BJ (cell line): ENCODE data around the gene CIDEA. TPM values are rescaled to one million over a fixed set of nuclear protein-coding genes. Genes with fewer than 3 reads are reported as not detected.

ENCODE experiments used
- CTCF ChIA-PET: fragments of 350-600 bp; formaldehyde crosslinking; extraction: SDS; loops from one replicate; lab custom pipeline; 2021; ENCODE audit warnings: antibody characterized with exemption, inconsistent platforms; lab: Yijun Ruan, JAX
- POLR2A ChIA-PET: fragments of 300-600 bp; sonication (Branson Sonifier 250); formaldehyde crosslinking; extraction: SDS; loops from one replicate; lab custom pipeline; 2021; ENCODE audit warnings: antibody characterized with exemption; lab: Charles Lee
- DNase-seq: peaks from one replicate; pipeline ENCODE4 v3.0.0-alpha.2; 2011; ENCODE audit warnings: low read depth
- H3K27me3 ChIP-seq: 2 replicates; pipeline ENCODE4 v1.6.0; 2011; ENCODE audit warnings: low read length; ENCODE audit not compliant: control insufficient read depth, insufficient read depth
- H3K36me3 ChIP-seq: 2 replicates; pipeline ENCODE4 v1.5.1; 2011; ENCODE audit warnings: low read length; ENCODE audit not compliant: control insufficient read depth, insufficient read depth
- H3K4me3 ChIP-seq: 2 replicates; pipeline ENCODE4 v1.5.1; 2011; ENCODE audit warnings: low read depth, mild to moderate bottlenecking, control low read depth, low read length
- polyA plus RNA-seq: library from polyadenylated mRNA; depleted of rRNA; stranded (reverse); fragments of >200 nt; gene quantifications from 2 replicates; pipeline ENCODE4 v1.2.3, GENCODE V29; 2011
- TF ChIP-seq, protein P1 (sequence below): IDR thresholded peaks from 2 replicates; pipeline ENCODE4 v1.5.1; 2011; ENCODE audit warnings: low read depth, mild to moderate bottlenecking, control low read depth, inconsistent platforms, low read length, moderate library complexity; ENCODE audit not compliant: insufficient read depth

The CIDEA gene
- polyA plus RNA-seq, 1 experiment: not detected

DNA sequence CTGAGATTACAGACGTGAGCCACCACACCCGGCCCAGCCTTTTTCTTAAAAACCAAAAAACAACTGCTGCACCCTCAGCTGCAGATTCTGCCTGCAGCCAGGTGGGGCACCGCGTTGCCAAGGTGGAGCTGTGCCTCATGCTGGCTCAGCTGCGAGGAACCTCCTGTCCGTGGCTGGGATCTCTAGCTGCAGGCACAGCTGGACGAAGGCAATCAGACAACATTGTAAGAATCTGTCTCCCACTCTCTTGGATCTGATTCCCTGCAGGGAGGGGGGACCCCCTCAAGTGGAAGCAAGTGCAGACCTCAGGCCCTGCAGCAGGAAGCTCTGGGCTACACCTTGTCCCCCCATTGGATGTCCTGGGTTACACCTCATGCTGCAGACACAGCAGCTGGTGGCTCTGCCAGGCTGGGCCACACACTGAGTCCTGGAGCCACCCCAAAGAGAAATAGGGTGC lies 24.1 kb downstream of the CIDEA start:
- CTCF ChIA-PET: interaction anchor here (0.9 to 2.1 kb wide), 9 partner anchors 10 to 50 kb away, joined by 3 to 9 read pairs (median 4); no protein-coding TSS in a partner anchor

DNA sequence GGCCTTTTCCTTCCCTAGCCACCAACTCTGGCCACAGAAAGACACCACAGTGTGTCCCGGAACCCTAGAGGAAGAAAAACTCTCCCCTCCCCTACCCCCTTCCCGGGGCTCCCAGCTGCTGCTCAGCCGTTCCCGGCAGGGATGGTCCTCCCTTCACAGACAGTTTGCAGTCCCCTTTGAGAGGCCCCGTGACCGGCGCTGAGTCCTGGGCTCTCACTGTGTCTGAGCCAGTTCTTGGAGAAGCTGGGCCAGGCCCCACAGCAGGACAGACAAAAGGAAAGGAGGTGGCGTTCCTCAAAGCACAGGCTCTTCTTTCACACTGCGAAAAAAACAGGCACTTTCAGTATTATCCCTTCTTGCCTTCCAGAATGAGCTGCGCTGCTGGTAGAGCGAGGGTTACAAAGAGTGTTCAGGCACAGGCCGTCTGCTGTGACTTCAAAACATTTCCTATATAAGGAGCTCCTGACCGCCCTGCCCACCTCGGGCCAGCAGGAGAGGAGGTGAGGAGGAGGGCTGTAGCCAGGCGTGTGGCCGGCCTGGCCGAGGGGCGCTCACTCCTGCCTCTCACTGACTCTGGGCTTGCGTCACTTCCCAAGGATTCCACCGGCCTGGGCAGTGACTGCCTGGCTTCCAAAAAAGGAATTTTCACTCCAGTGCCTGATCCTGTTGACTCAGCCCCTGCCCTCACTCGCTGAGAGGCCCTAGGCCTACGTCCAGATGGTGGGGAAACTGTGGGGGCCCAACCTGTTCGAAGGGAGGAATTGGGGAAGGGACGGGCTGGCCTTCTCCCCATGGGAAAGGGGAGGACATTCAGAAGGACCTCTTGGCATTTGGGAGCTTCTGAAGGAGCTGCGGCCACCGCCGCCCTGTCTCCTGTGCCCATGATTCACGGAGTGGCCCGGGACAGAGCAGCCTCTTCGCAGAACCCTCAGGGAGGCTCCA lies 24.9 kb downstream of the CIDEA start:
- peak; percentile 83 for DNase-seq
- TF ChIP-seq, protein P1, sequence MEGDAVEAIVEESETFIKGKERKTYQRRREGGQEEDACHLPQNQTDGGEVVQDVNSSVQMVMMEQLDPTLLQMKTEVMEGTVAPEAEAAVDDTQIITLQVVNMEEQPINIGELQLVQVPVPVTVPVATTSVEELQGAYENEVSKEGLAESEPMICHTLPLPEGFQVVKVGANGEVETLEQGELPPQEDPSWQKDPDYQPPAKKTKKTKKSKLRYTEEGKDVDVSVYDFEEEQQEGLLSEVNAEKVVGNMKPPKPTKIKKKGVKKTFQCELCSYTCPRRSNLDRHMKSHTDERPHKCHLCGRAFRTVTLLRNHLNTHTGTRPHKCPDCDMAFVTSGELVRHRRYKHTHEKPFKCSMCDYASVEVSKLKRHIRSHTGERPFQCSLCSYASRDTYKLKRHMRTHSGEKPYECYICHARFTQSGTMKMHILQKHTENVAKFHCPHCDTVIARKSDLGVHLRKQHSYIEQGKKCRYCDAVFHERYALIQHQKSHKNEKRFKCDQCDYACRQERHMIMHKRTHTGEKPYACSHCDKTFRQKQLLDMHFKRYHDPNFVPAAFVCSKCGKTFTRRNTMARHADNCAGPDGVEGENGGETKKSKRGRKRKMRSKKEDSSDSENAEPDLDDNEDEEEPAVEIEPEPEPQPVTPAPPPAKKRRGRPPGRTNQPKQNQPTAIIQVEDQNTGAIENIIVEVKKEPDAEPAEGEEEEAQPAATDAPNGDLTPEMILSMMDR: no peak
- H3K4me3 ChIP-seq: peak overlapping the region; percentile 42
- H3K36me3 ChIP-seq: no peaks in the 10 kb centered on the region
- CTCF ChIA-PET: interaction anchor here (0.9 to 2.1 kb wide), 11 partner anchors 7 to 49 kb away, joined by 3 to 9 read pairs (median 4); no protein-coding TSS in a partner anchor
- no peaks in the 10 kb centered on the region for H3K27me3 ChIP-seq
- POLR2A ChIA-PET: interaction anchor here (0.5 to 1.3 kb wide), 8 partner anchors 9 to 842 kb away, joined by 3 to 18 read pairs (median 9); partner anchors contain the start of genes AFG3L2 and TUBB6

More for the DNA sequence above, 24.1 kb downstream of the CIDEA start:
- H3K27me3 ChIP-seq: no peaks in the 10 kb centered on the region
- TF ChIP-seq, protein P1: no peak
- no peaks in the 10 kb centered on the region for H3K36me3 ChIP-seq
- H3K4me3 ChIP-seq: peak overlapping the region; percentile 42
- POLR2A ChIA-PET: interaction anchor here (0.6 to 1.3 kb wide), 3 partner anchors 10 to 721 kb away, joined by 5 to 18 read pairs (median 13); partner anchors contain the start of gene AFG3L2
- no peak for DNase-seq

DNA sequence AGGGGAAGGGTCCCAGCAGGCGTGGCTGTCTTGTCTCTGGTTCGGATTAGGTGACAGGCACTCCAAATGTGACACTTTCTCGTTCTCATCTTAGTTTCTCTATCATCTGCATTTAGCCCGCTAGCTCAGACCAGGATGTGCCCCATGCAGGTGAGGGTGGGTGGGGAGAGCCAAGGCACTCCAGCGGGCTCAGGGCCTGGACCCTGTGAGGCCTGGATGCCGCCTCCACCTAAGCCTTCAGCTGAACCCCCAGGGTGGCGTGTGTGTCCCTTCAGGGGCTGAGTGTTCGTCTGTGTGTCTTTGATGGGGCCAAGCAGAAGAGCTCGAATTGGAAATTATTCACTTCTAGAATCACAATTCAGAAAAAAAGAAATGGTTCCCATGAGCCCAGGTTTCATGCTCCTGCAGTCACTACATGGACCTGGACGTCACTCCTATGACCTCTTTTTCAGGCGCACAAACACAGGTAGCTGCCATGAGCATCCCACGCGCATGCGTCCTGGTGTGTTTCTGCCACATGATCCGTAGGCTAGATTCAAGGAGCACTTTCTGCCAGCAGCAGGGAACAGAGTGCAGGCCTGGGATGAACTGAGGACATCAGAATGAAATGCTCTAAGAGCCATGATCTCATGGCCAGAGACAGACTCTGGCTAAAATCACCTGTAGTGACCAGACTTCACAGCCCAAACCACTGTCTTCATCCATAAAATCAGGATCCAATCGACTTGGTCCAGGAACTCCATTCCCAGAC lies 25.8 kb downstream of the CIDEA start:
- TF ChIP-seq, protein P1: no peak
- H3K36me3 ChIP-seq: no peaks in the 10 kb centered on the region
- DNase-seq: no peak
- peak overlapping the region; percentile 27 for H3K4me3 ChIP-seq
- H3K27me3 ChIP-seq: no peaks in the 10 kb centered on the region
- CTCF ChIA-PET: interaction anchor here (0.9 to 1.6 kb wide), 3 partner anchors 8 to 44 kb away, joined by 3 to 4 read pairs (median 3); no protein-coding TSS in a partner anchor
- POLR2A ChIA-PET: interaction anchor here (0.6 to 1.1 kb wide), 2 partner anchors 28 to 841 kb away, joined by 7 to 8 read pairs; partner anchors contain the start of gene TUBB6

DNA sequence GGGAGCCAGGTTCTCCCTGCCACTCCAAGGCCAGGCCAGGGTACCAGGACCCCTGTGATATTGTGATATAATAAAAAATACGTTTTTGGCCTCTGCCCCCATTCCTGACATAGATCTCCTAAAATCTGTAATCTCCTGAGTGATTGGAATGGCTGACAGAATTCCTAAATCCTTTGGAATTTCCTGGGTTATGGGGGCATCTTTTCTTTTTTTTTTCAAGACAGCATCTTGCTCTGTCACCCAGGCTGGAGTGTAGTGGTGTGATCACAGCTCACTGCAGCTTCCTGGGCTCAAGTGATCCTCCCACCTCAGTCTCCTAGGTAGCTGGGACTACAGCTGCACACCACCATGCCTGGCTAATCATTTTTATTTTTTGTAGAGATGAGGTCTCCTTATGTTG lies 27.7 kb downstream of the CIDEA start:
- CTCF ChIA-PET: interaction anchor here (1.3 to 4.2 kb wide), 3 partner anchors 10 to 46 kb away, joined by 3 to 24 read pairs (median 7); no protein-coding TSS in a partner anchor
- TF ChIP-seq, protein P1: no peak
- H3K36me3 ChIP-seq: no peaks in the 10 kb centered on the region
- DNase-seq: no peak
- H3K4me3 ChIP-seq: no peak overlapping the region
- no peaks in the 10 kb centered on the region for H3K27me3 ChIP-seq
- POLR2A ChIA-PET: no interaction called here
